PFSK-1 (cell line): Measurements from ENCODE around the gene MAST2.

Experiments used
- FOXP2 ChIP-seq: optimal IDR thresholded peaks from 2 replicates; pipeline ENCODE3; 2011; ENCODE audit warnings: borderline replicate concordance, control low read depth, inconsistent platforms; ENCODE audit not compliant: insufficient read depth; ENCODE audit errors: extremely low read length, extremely low read depth
- POLR2AphosphoS5 ChIP-seq: IDR thresholded peaks from 2 replicates; pipeline ENCODE4 v1.6.1; 2012; ENCODE audit warnings: low read depth, mild to moderate bottlenecking, control low read depth, low read length, moderate library complexity
- REST ChIP-seq, 2 experiments: IDR thresholded peaks; 2 replicates each; pipeline versions ENCODE4 v1.6.1 to v1.8.0; 2011 to 2012; ENCODE audit warnings: low read depth in 2 of 2, low read length in 2 of 2, control low read depth in 1 of 2, inconsistent platforms in 1 of 2, mild to moderate bottlenecking in 1 of 2, moderate library complexity in 1 of 2; ENCODE audit not compliant: insufficient read depth in 1 of 2
- SIN3A ChIP-seq: IDR thresholded peaks from 2 replicates; pipeline ENCODE4 v1.6.1; 2012; ENCODE audit warnings: mild to moderate bottlenecking, low read length, moderate library complexity, borderline replicate concordance; ENCODE audit not compliant: insufficient read depth
- TAF1 ChIP-seq: IDR thresholded peaks from 2 replicates; pipeline ENCODE4 v1.6.1; 2012; ENCODE audit warnings: low read length, control low read depth, borderline replicate concordance; ENCODE audit not compliant: insufficient read depth

The MAST2 gene

DNA sequence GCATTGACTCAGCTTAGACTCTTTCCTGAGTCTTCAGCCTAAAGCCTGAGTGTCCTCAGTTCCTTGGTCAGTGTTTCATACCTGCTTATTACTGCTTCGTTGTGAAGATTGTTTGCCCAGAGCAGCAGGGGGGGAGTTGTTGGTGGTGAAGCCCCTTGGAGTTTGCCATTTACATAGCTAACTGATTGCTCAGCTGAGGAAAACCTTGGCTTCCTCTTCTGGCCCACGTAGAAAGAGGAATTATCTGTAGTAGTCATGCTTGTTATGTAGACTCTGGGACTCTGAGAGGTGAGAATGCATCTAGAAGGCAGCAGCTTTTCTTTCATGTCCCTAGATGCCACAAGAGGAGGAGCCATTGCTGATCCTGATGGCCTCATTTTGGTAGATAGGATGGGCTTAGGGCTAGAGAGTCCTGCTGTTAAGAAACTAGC is 125.9 kb downstream of the MAST2 start:
- TF ChIP-seq POLR2AphosphoS5 (no peak), SIN3A (no peak), TAF1 (no peak), FOXP2 (no peak), REST (IDR thresholded peaks at IDR 0.05; ENCODE audit: insufficient read depth in 1 of 2, low read depth in 2 of 2, low read length in 2 of 2) (no peak)

DNA sequence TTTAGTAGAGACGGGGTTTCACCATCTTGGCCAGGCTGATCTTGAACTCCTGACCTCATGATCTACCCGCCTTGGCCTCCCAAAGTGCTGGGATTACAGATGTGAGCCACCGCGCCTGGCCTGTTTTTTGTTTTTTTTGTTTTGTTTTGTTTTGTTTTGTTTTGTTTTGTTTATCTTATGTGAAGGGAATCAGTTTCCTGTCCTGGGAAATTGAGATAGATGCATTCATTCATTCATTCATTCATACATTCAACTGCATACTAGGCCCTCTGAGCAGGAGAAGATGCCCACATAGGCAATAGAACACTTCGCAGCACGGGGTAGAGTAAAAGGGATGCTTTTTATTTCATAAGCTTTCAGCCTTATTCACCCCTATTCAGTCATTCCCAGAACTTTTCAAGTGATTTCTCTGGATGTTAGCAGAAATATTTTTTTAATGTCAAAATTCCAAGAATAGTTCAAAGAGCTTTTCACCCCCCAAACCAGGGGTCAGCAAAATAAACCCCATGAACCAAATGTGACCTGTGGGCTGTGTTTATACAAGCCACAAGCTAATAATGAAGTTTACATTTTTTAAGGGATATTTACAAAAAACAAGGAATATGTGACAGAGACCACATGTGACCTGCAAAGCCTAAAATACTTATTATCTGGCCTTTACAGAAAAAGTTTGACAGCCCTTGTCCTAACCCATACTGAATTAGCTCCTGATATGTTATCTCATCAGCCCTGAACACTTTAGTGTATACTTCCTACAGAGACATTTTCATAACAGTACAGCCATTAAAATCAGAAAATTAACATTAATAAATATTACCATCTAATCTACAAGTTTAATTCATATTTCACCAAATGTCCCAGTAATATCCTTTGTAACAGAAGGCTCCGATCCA is 127.1 kb downstream of the MAST2 start:
- TF ChIP-seq FOXP2 (no peak), REST (IDR thresholded peaks at IDR 0.05; ENCODE audit: insufficient read depth in 1 of 2, low read depth in 2 of 2, low read length in 2 of 2) (no peak), SIN3A (no peak)

DNA sequence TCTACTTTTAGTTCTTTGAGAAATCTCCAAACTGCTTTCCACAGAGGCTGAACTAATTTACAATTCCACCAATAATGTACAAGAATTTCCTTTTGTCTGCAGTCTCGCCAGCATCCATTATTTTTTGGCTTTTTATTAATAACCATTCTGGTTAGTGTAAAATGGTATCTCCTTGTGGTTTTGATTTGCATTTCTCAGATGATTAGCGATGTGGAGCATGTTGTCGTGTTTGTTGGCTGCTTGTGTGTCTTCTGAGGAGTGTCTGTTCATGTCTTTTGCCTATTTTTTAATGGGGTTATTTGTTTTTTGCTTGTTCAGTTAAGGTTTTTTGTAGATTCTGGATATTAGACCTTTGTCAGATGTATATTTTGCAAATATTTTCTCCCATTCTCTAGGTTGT is 131.5 kb downstream of the MAST2 start:
- TF ChIP-seq SIN3A (no peak), TAF1 (no peak), FOXP2 (no peak), POLR2AphosphoS5 (no peak), REST (IDR thresholded peaks at IDR 0.05; ENCODE audit: insufficient read depth in 1 of 2, low read depth in 2 of 2, low read length in 2 of 2) (no peak)

DNA sequence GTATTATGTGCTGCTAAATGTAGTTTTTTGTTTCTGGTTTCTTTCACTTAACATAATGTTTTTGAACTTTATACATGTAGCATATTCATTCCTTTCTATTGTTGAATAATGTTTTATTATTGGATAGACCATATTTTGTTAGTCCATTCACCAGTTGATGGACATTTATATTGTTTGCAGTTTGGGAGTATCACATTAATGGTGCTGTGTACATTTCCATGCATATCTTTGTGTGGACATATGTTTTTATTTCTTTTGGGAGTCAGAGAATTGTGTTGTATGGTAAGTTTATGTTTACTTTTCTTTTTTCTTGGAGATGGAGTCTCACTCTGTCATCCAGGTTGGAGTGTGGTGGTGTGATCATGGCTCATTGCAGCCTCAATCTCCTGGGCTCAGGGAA is 134.6 kb downstream of the MAST2 start:
- TF ChIP-seq POLR2AphosphoS5, result no peak

- no peak for TF ChIP-seq REST (IDR thresholded peaks at IDR 0.05; ENCODE audit: insufficient read depth in 1 of 2, low read depth in 2 of 2, low read length in 2 of 2)
- no peak for TF ChIP-seq TAF1
- no peak for TF ChIP-seq POLR2AphosphoS5
- TF ChIP-seq SIN3A, result no peak
- TF ChIP-seq FOXP2, result no peak
Observed at GRCh38 chr1:45942411-45942810, 139.0 kb downstream of the MAST2 start.
